ENCODE results near the gene ATP9A.

The ATP9A gene

GRCh38 chr20:51547951-51548350, 220.2 kb downstream of the ATP9A start:
- H3K36me3 ChIP-seq (ENCODE audit: insufficient read depth, low read length), result no peaks in the 10 kb centered on the region
- H3K4me2 ChIP-seq (ENCODE audit: low read length), result no peak overlapping the region
- H2AFZ ChIP-seq (ENCODE audit: low read length), result no peak overlapping the region
- peaks cover 6% of the 10 kb centered on the region for H3K4me1 ChIP-seq (ENCODE audit: insufficient read depth, low read length, severe bottlenecking)
- no peaks in the 10 kb centered on the region for H3K9me2 ChIP-seq (ENCODE audit: low read depth, low read length)
- H3K9me3 ChIP-seq (ENCODE audit: low read length), result no peaks in the 10 kb centered on the region
- no peak overlapping the region for H3K4me3 ChIP-seq (ENCODE audit: low read depth, low read length, poor library complexity, severe bottlenecking)
- no peaks in the 10 kb centered on the region for H4K20me1 ChIP-seq (ENCODE audit: insufficient read depth, low read length)
- no peaks in the 10 kb centered on the region for H3K79me2 ChIP-seq (ENCODE audit: insufficient read depth, low read length)
- H3F3A ChIP-seq (ENCODE audit: insufficient read depth, low read length), result no peaks in the 10 kb centered on the region
- H3K9ac ChIP-seq (ENCODE audit: low read length), result no peak overlapping the region
- no peak overlapping the region for H3K27ac ChIP-seq (ENCODE audit: low read depth, low read length, poor library complexity, severe bottlenecking)
- TF ChIP-seq, protein P1, sequence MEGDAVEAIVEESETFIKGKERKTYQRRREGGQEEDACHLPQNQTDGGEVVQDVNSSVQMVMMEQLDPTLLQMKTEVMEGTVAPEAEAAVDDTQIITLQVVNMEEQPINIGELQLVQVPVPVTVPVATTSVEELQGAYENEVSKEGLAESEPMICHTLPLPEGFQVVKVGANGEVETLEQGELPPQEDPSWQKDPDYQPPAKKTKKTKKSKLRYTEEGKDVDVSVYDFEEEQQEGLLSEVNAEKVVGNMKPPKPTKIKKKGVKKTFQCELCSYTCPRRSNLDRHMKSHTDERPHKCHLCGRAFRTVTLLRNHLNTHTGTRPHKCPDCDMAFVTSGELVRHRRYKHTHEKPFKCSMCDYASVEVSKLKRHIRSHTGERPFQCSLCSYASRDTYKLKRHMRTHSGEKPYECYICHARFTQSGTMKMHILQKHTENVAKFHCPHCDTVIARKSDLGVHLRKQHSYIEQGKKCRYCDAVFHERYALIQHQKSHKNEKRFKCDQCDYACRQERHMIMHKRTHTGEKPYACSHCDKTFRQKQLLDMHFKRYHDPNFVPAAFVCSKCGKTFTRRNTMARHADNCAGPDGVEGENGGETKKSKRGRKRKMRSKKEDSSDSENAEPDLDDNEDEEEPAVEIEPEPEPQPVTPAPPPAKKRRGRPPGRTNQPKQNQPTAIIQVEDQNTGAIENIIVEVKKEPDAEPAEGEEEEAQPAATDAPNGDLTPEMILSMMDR (IDR thresholded peaks at IDR 0.05; ENCODE audit: low read length), result no peak
- no peak for TF ChIP-seq EZH2 (IDR thresholded peaks at IDR 0.05; ENCODE audit: borderline replicate concordance, low read length)
- peaks cover 1% of the 10 kb centered on the region; the same call in 1 of the 2 replicates for H3K27me3 ChIP-seq (ENCODE audit: insufficient read depth, low read length)
